B cell (primary cell): Measurements from ENCODE around the gene PDE6H.

Experiments used
- CTCF ChIP-seq: fragments of 200-600 bp; IDR thresholded peaks from one replicate; pipeline ENCODE4 v1.8.0; 2022; ENCODE audit warnings: antibody characterized with exemption, mild to moderate bottlenecking
- EZH2 ChIP-seq: IDR thresholded peaks from 2 replicates; pipeline ENCODE4 v1.6.1; 2012; ENCODE audit warnings: borderline replicate concordance, low read depth, mild to moderate bottlenecking, moderate library complexity, low read length; ENCODE audit not compliant: insufficient read depth, poor library complexity, severe bottlenecking

GRCh38 chr12:14954269-14954668, 18.6 kb upstream of the PDE6H start:
- no peak for TF ChIP-seq CTCF
- TF ChIP-seq EZH2, result no peak
